Activated CD4-positive, CD25-positive, alpha-beta regulatory T cell (primary cell): ENCODE results near the gene NR5A2.
"Not testable (repeated sequence)": the region's sequence is repeated elsewhere in the genome, so short reads cannot be mapped to it uniquely, and the experiment has no call there.

Experiments used
- DNase-seq, 4 experiments: peaks; one replicate each; lab custom pipeline; 2025; lab: John Stamatoyannopoulos, UW

The NR5A2 gene

DNA sequence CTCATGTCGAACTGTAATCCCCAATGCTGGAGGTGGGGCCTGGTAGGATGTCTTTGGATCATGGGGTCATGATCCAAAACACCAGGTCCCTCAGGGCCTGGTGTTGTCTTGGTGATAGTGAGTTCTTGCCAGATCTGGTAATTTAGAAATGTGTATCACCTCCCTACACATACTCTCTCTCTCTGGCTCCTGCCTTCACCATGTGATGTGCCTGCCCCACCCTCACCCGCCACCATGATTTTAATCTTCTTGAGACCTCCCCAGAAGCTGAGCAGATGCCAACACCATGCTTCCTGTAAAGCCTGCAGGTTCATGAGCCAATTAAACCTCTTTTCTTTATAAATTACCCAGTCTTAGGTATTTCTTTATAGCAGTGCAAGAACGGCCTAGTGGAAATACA is 136.4 kb downstream of the NR5A2 start:
- DNase-seq, result no peak

GRCh38 chr1:200165493-200166220 is 138.1 kb downstream of the NR5A2 start:
- no peak for DNase-seq

DNA sequence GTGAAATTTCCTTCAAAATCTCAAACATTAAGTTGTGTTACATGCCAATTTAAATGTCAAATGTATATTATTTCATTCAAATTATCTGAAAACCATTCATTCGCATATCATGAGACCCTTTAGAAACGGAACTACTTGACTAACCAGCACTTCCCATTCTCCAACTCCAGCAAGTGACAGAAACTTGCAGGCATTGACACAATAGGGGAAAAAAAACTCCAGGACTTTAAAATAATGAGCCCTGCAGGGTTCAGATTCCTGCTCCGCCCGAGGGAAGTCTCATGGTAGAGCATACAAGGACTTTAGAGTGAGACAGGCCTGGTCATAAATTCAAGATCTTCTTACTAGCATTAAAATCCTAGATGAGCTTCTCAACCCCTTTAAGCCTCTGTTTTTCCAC is 138.9 kb downstream of the NR5A2 start:
- DNase-seq, result no peak

DNA sequence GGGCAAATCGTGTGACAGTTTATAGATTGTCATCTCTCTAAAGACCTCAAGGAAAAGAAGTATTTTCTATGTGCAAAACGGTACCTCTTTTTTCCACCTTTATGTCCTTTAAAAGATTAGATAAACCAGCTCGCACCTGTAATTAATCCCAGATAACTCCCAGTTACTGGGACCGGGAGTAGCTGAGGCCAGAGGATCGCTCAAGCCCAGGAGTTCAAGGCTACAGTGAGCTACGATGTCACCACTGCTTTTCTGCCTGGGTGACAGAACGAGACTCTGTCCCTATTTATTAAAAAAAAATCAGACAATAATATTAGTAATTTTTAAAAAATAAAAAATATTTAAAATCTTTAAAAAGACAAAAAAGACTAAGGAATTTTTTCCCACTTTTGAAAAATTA is 141.4 kb downstream of the NR5A2 start:
- no peak for DNase-seq

- DNase-seq, result no peak
Measured at GRCh38 chr1:200172311-200172710, 144.8 kb downstream of the NR5A2 start.

DNA sequence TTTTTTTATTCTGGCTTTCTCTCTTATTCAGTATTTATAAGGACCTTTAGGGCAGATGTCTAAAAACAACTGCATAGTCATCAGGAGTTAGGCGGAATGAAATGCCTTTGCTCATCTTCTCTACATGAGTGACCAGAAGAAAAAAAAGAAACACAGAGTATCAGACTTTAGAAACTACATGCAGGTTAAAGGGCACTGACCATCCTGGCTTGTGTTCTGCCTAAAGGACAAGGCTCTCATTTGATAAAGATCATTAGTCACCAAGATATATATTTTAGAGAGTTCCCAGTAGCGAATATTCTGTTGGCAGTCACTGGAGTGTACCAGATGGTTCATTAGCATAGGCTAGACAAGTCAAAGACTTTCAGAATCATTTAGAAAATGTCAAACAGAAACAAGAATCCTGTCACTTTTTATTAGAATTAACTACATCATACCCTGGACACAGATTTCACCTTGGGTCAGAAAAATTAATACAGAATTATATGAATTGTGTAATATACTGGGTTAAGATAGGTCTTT is 145.6 kb downstream of the NR5A2 start:
- no peak for DNase-seq

GRCh38 chr1:200174525-200175295 is 147.2 kb downstream of the NR5A2 start:
- DNase-seq, result no peak

DNA sequence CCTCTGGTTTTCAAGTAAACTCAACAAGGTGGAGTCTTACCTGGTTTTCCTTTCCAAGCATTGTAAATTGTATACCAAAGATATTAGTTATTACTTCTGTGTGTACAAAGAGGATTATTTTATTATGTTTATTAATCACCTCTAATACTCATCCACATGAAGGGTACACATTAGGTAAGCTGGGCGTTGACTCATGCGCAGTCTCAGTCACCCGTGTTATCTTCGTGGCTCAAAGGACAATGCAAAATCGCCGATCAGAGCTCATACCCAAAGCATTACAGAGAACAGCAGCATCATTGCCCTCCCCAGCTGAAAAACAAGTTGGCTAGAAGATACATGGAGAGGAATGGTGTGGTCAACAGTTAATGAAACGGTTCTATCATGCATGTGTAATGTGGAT is 148.7 kb downstream of the NR5A2 start:
- DNase-seq, result no peak

GRCh38 chr1:200176798-200177197 is 149.3 kb downstream of the NR5A2 start:
- no peak for DNase-seq

DNA sequence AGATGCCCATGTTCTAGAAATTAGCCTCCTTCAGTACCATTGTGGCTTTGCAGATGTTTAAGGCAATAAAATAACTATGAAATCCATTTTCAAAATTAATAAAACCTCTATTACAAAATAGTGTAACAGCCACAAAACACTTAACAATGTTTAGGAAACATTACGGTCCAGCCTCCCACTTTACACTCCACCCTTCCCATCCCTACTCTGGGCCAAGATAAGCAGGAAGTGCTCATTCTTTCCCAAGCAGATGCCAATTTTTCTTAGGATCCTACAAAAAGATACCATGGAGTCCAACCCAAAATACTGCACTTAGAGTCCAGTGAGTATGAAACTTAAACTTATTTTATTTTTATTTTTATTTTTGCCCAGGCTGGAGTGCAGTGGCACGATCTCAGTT is 150.8 kb downstream of the NR5A2 start:
- no peak for DNase-seq

- DNase-seq, result no peak
Measured at GRCh38 chr1:200179126-200179780, 151.7 kb downstream of the NR5A2 start.

DNA sequence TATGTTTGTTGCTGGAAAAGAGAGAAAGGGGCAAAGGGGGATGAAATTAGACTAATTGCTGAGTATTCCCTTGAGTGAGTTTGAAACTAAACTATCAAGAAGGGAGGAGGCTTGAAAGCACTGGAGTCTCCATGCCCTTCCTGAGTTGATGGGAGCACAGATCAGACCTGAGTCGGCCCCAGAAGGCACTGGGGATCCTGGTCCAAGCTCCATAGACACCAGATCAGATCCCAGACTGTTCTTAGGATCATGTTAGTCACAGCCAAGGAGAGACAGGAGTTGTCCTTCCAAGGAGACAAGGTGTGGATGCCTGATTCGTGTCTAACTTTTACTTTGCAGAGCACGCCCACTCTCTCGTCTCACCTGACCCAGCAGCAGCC is 152.3 kb downstream of the NR5A2 start:
- DNase-seq, result no peak

- no peak for DNase-seq
Measured at GRCh38 chr1:200180821-200181220, 153.3 kb downstream of the NR5A2 start.

DNA sequence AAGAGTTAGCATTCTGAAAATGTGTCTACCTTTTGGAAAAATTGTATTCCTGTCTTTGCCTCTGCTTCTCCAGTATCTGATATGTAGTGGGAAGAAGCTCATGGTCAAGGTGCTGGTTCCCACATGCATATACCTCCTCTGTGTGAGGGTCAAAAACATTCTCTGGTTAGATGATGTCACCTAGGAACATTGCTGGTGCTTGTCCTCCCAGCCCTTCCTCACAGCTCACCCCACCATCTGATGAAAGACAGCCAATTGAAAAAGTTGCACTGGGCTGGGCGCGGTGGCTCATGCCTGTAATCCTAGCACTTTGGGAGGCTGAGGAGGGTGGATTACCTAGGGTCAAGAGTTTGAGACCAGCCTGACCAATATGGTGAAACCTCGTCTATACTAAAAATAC is 154.4 kb downstream of the NR5A2 start:
- DNase-seq, result no peak

DNA sequence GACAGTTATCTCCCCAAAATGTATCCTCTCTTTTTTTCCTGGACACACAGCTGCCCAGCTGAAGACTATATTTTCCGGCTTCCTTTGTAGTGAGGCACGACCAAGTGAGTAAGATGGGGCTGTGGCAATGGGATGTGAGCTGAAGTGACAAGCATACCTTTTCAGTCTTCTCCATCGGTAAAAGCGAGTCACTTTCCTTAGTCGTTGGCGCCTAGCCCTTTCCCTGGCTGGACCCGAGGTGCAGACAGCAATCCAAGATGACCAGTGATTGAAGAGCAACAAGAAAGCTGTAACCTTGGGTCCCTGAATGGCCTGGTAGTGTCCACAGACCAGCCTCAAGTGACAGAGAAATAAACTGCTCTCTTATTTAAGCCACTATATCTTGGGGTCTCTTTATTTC is 155.2 kb downstream of the NR5A2 start:
- DNase-seq, result no peak

DNA sequence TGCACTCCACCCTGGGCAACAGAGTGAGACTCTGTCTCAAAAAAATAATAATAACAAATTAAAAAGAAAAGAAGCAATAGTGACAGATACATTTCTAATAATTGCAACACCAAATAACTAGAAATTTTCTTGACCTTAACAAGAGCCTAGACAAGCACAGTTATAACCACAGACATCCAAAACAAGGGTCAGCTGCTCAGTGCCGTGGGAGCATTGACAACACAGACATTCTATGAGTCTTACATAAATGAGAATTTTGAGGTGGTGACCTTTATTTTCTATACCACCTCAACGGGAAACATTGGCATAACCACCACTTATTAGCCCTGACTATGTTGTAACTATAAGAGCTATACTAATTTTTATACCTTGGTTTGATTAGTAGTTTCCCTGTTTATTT is 156.1 kb downstream of the NR5A2 start:
- DNase-seq, result no peak

GRCh38 chr1:200184196-200184595 is 156.7 kb downstream of the NR5A2 start:
- DNase-seq, result no peak

GRCh38 chr1:200185191-200185590 is 157.7 kb downstream of the NR5A2 start:
- DNase-seq, result not testable (repeated sequence)

- not testable (repeated sequence) for DNase-seq
Measured at GRCh38 chr1:200187332-200187731, 159.8 kb downstream of the NR5A2 start.

DNA sequence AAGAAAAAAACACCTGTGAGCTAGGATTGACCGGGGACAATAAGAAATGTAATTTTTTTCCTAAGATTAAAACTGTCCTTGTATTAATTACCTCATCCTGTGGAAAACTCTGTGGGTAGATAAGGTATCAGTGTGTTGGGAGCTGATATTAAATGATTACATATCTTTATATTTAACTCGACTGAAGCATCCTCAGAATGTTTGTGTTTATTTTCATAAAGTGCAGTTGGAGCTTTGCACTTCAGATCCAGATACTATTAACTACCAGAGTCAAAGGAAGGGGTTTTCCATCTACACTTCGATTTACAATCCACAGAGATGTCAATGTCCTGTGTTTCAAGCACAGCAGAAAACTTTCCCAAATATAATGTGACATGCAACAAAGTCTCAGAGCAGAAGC is 164.5 kb downstream of the NR5A2 start:
- no peak for DNase-seq

DNA sequence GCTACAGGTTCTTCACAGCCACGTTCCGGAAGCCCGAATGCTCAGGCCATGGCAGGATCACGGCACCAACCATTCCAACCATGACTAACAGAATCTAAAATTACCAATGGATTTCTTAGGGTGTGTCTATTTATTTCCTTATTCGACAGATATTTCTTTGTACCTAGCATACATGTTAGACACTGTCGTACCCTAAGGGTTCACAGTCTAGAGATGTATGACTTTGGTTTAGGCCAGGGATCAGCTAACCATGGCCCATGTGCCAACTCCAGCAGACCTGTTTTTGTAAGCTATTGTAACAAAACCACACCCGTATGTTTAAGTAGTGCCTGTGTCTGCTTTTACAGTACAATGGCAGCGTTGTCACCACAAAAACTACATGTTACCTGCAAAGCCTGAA is 167.0 kb downstream of the NR5A2 start:
- DNase-seq, result no peak

DNA sequence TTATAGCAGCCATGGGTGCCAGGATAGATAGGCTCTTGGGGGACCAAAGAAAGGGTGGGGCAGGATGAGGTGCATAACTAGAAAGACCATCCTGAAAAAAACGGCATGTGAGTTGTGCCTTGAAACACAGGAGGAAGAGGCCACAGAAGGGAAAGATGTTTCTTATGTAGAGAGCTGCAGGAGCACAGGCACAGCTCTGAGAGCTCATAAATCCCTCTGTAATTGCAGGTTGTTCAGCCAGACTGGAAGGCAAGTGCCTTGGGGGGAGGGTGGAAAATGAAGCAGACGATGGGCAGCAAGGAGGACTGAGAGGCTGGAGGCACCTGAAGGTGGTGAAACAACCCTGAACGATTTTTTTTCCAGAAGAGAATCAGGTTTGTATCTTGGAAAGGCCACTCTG is 170.7 kb downstream of the NR5A2 start:
- no peak for DNase-seq
